ENCODE results near the gene KCNK6.

DNA sequence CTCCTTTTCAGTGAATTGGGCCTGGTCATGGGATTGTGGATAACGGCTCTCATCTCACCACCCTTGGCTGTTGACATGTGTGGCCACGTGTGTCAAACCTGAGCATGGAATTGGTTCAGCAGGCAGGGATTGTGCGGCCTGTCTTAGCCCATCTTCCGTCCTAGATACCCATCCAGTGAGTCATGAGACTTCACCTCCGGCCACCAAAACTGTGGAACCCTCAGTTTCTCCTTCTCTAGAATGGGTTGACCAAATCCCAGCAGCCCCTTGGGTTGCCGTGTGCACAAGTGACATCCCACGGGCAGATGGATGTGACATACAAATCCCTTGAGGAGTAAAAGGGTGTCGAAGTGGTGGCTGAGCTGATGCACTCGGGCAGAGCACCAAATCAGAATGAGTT lies 61.5 kb downstream of the KCNK6 start:
- TF ChIP-seq, protein P1, sequence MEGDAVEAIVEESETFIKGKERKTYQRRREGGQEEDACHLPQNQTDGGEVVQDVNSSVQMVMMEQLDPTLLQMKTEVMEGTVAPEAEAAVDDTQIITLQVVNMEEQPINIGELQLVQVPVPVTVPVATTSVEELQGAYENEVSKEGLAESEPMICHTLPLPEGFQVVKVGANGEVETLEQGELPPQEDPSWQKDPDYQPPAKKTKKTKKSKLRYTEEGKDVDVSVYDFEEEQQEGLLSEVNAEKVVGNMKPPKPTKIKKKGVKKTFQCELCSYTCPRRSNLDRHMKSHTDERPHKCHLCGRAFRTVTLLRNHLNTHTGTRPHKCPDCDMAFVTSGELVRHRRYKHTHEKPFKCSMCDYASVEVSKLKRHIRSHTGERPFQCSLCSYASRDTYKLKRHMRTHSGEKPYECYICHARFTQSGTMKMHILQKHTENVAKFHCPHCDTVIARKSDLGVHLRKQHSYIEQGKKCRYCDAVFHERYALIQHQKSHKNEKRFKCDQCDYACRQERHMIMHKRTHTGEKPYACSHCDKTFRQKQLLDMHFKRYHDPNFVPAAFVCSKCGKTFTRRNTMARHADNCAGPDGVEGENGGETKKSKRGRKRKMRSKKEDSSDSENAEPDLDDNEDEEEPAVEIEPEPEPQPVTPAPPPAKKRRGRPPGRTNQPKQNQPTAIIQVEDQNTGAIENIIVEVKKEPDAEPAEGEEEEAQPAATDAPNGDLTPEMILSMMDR (optimal IDR thresholded peaks at IDR 0.05 in 1 of 3, IDR thresholded peaks at IDR 0.05 in 1 of 3, conservative IDR thresholded peaks at IDR 0.05 in 1 of 3; ENCODE audit: extremely low read depth in 1 of 3, insufficient read depth in 2 of 3, low read length in 3 of 3) = no peak
- TF ChIP-seq EZH2 (IDR thresholded peaks at IDR 0.05; ENCODE audit: low read length) = no peak
